ENCODE data around the gene TMEM187.

DNA sequence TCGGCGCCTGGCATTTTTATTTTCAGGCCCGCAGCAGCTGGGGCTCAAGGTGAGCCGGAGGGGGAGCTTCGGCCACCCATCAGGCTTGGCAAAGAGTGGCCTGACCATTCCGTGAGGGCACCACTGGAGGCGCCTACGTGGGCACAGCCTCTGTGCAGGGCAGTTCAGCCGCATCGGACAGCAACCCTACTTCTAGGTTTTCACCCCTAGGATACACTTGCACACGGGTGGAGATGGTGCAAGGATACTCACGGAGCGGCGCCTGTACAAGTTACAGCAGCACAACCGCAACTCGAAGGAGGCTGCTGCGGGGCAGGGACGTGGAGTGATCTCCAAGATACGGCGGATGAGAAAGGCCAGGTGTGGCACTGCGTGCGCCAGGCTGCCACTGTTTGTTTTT, 11.8 kb upstream of the TMEM187 start:
- TF ChIP-seq, protein P1, sequence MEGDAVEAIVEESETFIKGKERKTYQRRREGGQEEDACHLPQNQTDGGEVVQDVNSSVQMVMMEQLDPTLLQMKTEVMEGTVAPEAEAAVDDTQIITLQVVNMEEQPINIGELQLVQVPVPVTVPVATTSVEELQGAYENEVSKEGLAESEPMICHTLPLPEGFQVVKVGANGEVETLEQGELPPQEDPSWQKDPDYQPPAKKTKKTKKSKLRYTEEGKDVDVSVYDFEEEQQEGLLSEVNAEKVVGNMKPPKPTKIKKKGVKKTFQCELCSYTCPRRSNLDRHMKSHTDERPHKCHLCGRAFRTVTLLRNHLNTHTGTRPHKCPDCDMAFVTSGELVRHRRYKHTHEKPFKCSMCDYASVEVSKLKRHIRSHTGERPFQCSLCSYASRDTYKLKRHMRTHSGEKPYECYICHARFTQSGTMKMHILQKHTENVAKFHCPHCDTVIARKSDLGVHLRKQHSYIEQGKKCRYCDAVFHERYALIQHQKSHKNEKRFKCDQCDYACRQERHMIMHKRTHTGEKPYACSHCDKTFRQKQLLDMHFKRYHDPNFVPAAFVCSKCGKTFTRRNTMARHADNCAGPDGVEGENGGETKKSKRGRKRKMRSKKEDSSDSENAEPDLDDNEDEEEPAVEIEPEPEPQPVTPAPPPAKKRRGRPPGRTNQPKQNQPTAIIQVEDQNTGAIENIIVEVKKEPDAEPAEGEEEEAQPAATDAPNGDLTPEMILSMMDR (IDR thresholded peaks at IDR 0.05; ENCODE audit: insufficient read depth, low read length), result no peak
- TF ChIP-seq POLR2AphosphoS5 (IDR thresholded peaks at IDR 0.05; ENCODE audit: low read depth), result no peak

Measured in HL-60 (cell line).